HG03565 (cell line): Measurements from ENCODE around the gene GINS2.

Experiments used
- ATAC-seq: cut with Tn5 transposase; IDR thresholded peaks from one replicate; pipeline ENCODE4 v1.9.1; 2021; ENCODE audit warnings: mild to moderate bottlenecking, moderate library complexity; ENCODE audit not compliant: unreplicated experiment

The GINS2 gene

DNA sequence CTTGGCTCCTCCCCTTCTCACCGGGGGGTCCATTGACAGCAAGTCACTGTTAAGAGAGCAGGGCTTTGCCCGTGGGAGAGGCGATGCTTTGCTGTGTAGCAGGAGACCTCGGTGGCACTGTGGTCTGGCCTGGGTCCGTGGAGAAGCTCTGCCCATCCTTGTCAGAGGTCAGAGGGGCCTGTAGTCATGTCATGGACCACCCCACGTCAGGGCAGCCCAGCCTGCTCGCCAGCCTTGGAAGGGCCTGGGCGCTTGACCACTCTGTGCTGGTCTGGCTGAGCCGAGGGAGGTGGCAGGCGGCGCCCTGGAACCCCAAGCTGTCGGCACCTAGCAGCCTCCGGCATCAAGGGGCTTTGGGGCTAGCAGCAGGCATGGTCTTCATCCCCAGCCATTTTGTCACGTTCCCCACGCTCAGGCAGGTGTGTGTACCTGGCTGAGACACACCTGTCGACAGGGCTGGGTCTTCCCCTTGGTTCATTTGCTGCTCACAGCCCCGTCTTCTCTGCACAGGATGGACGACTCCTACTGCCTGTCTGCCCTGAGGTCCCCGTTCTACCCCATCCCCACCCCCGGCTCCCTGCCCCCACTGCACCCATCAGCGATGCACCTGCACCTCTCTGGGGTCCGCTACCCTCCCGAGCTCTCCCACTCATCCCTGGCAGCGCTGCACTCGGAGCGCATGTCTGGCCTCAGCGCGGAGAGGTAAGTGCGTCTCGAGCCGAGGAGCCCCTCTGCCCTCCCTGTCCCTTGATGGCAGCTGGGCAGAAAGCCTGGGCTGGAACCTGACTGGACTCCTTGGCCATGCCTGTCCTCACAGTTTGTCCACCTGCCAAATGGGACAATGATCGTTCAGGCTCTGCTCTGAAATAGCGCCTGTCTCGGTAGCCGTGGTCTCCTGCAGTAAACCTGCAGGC is 33.3 kb downstream of the GINS2 start:
- no peak for ATAC-seq

GRCh38 chr16:85654251-85655095 is 34.3 kb downstream of the GINS2 start:
- ATAC-seq: no peak

GRCh38 chr16:85653290-85653891 is 35.4 kb downstream of the GINS2 start:
- no peak for ATAC-seq

DNA sequence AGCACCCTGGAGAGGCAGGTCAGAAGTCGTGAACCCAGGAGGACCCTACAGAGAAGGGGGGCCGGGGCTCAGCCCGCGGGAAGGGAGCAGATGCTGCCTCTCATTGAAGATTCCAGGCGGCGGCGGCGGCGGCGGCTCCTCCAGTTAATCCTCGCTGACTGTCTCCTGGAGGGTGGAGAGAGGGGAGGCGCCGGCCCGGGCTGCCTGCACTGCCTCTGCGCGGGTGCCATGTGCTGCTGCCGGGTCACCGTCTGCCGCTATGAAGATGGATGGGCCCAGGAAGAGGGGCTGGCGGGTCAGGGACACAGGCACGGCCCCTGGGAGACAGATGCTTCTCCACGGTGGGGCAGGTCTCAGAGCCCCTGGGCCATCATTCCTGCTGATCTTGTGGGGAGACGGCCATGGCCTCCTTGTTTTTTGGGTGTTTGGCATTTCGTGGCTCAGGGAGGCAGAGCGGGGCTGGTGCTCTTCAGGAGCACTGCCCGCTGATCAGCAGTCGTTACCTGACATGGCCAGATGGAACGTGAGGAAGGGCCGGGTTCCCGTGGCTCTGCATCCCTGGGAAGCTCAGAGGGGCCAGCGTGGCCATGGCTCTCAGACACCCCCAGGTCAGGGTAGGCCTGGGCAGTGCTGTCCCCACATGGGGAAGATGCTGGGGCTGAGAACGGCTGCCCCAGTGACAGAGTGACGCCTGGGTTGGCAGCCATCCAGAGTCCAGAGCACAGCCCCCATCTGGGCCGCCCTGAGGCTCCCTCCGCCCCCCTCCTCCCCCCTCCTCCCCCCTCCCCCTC is 36.1 kb downstream of the GINS2 start:
- no peak for ATAC-seq

- no peak for ATAC-seq
Observed at GRCh38 chr16:85651629-85652430, 36.9 kb downstream of the GINS2 start.

DNA sequence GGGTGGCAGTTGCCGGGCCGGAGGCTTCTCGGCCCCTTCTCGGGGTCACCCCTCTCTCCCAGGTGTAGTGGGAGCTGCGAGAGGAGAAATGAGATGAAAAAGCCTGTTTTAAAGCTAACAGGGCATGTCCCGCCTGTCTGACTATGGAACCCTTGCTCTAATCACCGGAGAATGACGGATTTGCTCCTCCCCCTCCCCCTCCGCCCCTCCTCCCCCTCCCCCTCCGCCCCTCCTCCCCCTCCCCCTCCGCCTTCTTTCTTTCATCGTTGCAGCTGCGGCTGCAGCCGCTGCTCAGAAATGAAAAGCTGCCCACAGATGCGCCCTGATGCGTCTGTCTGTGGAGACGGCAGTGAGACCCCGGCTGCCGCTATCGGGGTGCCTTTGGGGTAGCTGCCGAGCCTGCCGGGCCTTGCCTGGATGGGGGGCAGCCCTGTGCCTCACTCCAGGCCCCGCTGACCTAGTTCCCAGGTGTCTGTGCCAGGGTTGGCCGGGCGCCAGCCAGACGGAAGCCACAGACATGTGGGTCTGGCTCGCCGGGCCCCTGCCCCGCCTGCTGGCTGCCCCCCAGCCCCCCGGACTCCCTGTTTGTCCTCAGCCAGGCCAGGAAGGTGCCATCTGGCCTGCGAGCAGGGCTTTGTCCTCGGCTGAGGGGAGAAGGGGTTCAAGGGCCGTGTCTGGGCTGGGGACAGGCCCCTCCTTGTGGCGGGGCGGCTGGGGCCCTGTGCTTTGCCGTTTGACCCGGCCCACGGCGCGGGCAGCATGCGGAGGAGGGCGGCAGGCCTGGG is 37.7 kb downstream of the GINS2 start:
- ATAC-seq: no peak

GRCh38 chr16:85650135-85650843 is 38.5 kb downstream of the GINS2 start:
- ATAC-seq: no peak

GRCh38 chr16:85649411-85650134 is 39.2 kb downstream of the GINS2 start:
- no peak for ATAC-seq

DNA sequence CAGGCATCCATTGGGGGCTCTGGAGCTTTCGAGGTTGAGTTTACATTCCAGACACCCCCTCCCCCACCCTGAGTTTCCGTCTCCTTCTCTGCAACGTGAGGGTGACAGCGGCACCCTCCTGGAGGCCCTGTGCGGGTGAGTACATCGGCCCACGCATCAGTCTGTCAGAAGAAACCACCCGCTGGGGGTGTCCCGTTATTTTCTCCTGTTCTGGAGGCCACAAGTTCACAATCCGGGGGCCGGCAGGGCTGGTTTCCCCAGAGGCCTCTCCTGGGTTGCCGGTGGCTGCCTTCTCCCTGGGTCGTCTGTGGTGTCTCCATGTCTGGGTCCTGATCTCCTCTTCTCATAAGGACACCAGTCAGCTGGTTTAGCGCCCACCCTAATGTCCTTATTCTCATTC is 39.9 kb downstream of the GINS2 start:
- no peak for ATAC-seq

GRCh38 chr16:85648070-85648714 is 40.6 kb downstream of the GINS2 start:
- no peak for ATAC-seq

- ATAC-seq: no peak
Observed at GRCh38 chr16:85646976-85647375, 41.8 kb downstream of the GINS2 start.

GRCh38 chr16:85646358-85646907 is 42.3 kb downstream of the GINS2 start:
- no peak for ATAC-seq

- ATAC-seq: no peak
Observed at GRCh38 chr16:85645021-85645589, 43.6 kb downstream of the GINS2 start.

- no peak for ATAC-seq
Observed at GRCh38 chr16:85644093-85644712, 44.6 kb downstream of the GINS2 start.

GRCh38 chr16:85643631-85644030 is 45.1 kb downstream of the GINS2 start:
- no peak for ATAC-seq

DNA sequence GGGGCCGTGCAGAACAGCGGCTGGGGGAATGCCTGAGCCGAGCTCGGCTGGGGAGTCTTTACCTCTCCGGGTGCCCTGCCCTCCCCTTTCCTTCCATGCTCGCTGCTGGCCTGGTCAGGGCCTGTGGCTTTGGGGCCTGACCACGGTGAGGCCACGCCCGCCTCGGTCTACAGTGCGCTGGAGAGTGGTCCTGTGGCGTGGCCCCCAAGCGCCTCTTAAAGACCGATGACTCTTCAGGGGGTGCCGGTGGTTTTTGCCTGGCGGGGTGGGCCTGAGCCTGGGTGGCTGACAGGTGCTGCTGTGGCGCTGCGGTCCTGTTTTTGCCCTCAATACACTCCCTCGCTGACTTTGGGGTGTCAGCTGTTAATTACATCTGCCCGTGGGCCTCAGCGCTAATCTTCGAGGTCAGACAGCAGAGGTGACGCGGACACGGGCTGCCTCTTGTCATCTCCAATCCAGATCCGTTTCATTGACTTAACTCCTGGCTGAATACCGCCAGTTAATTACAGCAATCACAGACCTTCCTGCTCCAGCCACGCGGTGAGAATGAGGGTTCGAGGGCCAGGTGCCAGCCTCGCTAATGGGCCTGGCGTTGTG is 45.9 kb downstream of the GINS2 start:
- no peak for ATAC-seq
